Sigmoid colon (tissue), 3 donors: ENCODE data around the gene IP6K3.

ENCODE experiments used
- POLR2A ChIP-seq, 2 donors: fragments of 450-650 bp; IDR thresholded peaks; one replicate each; pipeline ENCODE4 v1.6.1; 2016; ENCODE audit warnings: antibody characterized with exemption in 2 of 2, mild to moderate bottlenecking in 2 of 2, moderate library complexity in 2 of 2
- TF ChIP-seq, protein P1 (sequence below), 4 experiments: fragments of 450-650 bp in 3 of 4; fragments of 200-600 bp in 1 of 4; IDR thresholded peaks; one replicate each; pipeline ENCODE4 v1.5.1; 2016 to 2019; ENCODE audit warnings: antibody characterized with exemption in 4 of 4, mild to moderate bottlenecking in 3 of 4, moderate library complexity in 2 of 4

- TF ChIP-seq, protein P1, sequence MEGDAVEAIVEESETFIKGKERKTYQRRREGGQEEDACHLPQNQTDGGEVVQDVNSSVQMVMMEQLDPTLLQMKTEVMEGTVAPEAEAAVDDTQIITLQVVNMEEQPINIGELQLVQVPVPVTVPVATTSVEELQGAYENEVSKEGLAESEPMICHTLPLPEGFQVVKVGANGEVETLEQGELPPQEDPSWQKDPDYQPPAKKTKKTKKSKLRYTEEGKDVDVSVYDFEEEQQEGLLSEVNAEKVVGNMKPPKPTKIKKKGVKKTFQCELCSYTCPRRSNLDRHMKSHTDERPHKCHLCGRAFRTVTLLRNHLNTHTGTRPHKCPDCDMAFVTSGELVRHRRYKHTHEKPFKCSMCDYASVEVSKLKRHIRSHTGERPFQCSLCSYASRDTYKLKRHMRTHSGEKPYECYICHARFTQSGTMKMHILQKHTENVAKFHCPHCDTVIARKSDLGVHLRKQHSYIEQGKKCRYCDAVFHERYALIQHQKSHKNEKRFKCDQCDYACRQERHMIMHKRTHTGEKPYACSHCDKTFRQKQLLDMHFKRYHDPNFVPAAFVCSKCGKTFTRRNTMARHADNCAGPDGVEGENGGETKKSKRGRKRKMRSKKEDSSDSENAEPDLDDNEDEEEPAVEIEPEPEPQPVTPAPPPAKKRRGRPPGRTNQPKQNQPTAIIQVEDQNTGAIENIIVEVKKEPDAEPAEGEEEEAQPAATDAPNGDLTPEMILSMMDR (IDR thresholded peaks at IDR 0.05): no peak
- TF ChIP-seq POLR2A (IDR thresholded peaks at IDR 0.05): no peak
These were observed 54.5 kb downstream of the IP6K3 start for GRCh38 chr6:33692078-33692759.
